ENCODE measurements around the gene CDK14. TPM values are rescaled to one million over a fixed set of nuclear protein-coding genes. Genes with fewer than 3 reads are reported as not detected.
"Not testable (repeated sequence)": the region's sequence is repeated elsewhere in the genome, so short reads cannot be mapped to it uniquely, and the experiment has no call there.

CDK14 gene
- total RNA-seq, 1 experiment from 2014 or later = 4.6 TPM

DNA sequence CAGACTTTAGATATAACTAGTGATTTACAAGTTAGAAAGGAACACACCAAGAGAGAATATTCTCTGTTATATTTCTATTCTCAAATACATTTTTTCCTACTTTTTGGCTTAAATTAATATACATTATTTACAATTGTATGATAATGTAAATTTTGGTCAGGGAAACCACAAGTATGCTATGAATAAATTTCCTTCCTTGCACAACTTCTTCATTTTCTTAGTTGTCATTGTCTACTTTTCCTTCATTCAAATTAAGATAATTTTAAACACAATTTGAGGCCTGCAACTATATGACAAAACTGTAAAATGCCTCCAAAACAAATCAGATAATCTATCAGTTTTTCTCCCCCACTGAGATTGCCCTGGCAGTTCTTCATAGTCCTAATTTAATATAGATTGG is 131.3 kb downstream of the CDK14 start:
- DNase-seq (ENCODE audit: low read depth) = no peak
- in situ Hi-C loops (cut with HindIII; ENCODE audit: low pct_unique_long_range_greater_than_20kb, low sequenced_read_pairs) = no loop called here

DNA sequence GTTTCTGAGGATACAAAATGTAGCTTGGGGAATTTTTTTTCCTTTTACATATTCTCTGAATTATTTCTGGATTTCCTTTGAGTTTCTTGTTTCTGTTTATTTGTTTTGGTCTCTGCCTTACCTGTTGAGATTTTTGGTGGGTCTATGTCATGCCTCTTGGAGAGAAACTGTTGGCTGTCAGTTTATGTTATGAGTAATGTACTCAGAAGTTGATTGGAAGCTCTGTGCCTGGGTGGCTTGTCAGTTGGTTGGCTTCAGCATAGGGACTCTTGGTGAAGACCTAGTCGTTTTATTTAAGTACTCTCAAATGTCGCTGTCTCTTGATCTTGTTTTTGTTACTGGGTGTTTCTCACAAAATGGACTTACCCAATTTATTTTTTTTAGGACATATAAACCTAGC is 132.4 kb downstream of the CDK14 start:
- in situ Hi-C loops (cut with HindIII; ENCODE audit: low pct_unique_long_range_greater_than_20kb, low sequenced_read_pairs) = no loop called here
- no peak for DNase-seq (ENCODE audit: low read depth)

GRCh38 chr7:90735611-90736280 is 139.6 kb downstream of the CDK14 start:
- in situ Hi-C loops (cut with HindIII; ENCODE audit: low pct_unique_long_range_greater_than_20kb, low sequenced_read_pairs); DNase-seq (ENCODE audit: low read depth): not testable (repeated sequence)

DNA sequence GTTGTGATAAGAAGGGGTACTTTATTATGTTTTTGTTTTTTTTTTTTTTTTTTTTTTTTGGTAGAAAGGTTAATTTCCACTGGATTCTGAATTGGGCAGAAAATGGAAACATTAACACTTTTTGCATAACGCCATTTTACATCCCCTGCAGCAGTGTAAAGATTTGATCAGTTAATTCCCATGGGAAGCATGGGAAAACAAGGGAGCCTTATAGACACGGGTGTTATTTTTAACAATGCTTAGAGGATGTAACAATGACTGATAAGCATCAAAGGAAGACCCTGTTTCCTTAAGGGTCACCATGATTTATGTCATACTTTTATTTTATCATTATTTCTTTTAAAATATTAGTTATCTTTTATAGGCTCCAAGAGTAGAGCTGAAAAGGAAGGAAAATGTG is 140.2 kb downstream of the CDK14 start:
- in situ Hi-C loops (cut with HindIII; ENCODE audit: low pct_unique_long_range_greater_than_20kb, low sequenced_read_pairs) = no loop called here
- DNase-seq (ENCODE audit: low read depth) = no peak

GRCh38 chr7:90736968-90737939 is 141.1 kb downstream of the CDK14 start:
- in situ Hi-C loops (cut with HindIII; ENCODE audit: low pct_unique_long_range_greater_than_20kb, low sequenced_read_pairs) = no loop called here
- no peak for DNase-seq (ENCODE audit: low read depth)

GRCh38 chr7:90738249-90738648 is 142.1 kb downstream of the CDK14 start:
- in situ Hi-C loops (cut with HindIII; ENCODE audit: low pct_unique_long_range_greater_than_20kb, low sequenced_read_pairs) = no loop called here

DNA sequence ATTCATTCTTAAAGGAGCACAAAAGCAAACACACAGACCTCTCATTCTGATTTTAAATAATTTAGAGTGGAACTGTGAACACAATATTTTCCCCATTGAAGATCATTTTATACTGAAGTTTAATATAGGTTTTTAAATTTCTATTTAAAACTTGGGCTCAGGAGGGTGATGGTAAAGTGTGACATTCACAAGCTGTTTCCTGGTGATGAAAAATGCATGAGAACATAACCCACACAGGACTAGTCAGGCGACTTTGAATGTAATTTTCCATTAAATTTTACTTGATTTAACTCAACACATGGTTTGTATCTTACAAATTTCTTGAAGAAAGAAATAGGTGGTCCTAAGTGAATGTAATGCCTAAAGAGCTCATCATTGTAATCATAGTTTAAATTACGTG is 143.6 kb downstream of the CDK14 start:
- in situ Hi-C loops (cut with HindIII; ENCODE audit: low pct_unique_long_range_greater_than_20kb, low sequenced_read_pairs) = no loop called here

More at GRCh38 chr7:90738249-90738648, 142.1 kb downstream of the CDK14 start:
- DNase-seq (ENCODE audit: low read depth) = no peak

GRCh38 chr7:90740386-90740785 is 144.3 kb downstream of the CDK14 start:
- in situ Hi-C loops (cut with HindIII; ENCODE audit: low pct_unique_long_range_greater_than_20kb, low sequenced_read_pairs) = no loop called here
- DNase-seq (ENCODE audit: low read depth) = no peak

More for the DNA sequence above, 143.6 kb downstream of the CDK14 start:
- DNase-seq (ENCODE audit: low read depth) = no peak

- in situ Hi-C loops (cut with HindIII; ENCODE audit: low pct_unique_long_range_greater_than_20kb, low sequenced_read_pairs) = no loop called here
- no peak for DNase-seq (ENCODE audit: low read depth)
These were observed 147.5 kb downstream of the CDK14 start for GRCh38 chr7:90743626-90744025.

- no peak for DNase-seq (ENCODE audit: low read depth)
- in situ Hi-C loops (cut with HindIII; ENCODE audit: low pct_unique_long_range_greater_than_20kb, low sequenced_read_pairs) = no loop called here
These were observed 151.4 kb downstream of the CDK14 start for GRCh38 chr7:90747516-90747915.

GRCh38 chr7:90749262-90749661 is 153.1 kb downstream of the CDK14 start:
- no peak for DNase-seq (ENCODE audit: low read depth)
- in situ Hi-C loops (cut with HindIII; ENCODE audit: low pct_unique_long_range_greater_than_20kb, low sequenced_read_pairs) = no loop called here

DNA sequence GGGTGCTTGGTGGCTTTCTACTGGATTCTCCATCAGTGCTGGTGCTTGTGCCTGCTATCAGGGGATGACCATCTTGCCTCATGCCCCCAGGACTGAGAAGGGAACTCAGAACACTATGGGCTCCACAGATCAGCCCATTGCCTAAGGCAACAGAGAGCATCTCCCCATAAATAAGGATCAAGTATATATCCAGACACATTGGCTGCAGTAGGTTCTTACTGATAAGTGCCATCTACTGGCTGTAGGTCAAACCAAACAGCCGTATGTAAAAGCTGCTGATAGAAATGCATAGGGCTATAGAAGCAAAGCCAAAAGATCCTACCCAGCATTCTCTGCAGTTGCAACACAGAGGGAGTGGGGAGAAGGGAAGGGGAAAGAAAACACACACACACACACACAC is 153.7 kb downstream of the CDK14 start:
- in situ Hi-C loops (cut with HindIII; ENCODE audit: low pct_unique_long_range_greater_than_20kb, low sequenced_read_pairs) = no loop called here
- no peak for DNase-seq (ENCODE audit: low read depth)

DNA sequence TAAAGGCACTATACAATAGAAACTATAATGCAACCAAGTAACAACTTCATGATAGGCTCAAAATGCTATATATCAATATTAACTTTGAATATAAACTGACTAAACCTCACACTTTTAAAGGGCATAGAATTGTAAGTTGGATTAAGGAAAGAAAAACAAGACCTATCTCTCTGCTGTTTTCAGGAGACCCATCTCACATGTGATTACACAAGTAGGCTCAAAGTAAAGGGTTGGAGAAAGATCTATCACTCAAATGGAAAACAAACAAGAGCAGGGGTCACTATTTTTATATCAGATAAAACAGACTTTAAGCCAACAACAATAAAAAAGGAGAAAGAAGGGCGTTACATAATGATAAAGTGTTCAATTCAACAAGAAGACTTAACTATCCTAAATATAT is 155.5 kb downstream of the CDK14 start:
- in situ Hi-C loops (cut with HindIII; ENCODE audit: low pct_unique_long_range_greater_than_20kb, low sequenced_read_pairs) = no loop called here
- no peak for DNase-seq (ENCODE audit: low read depth)

DNA sequence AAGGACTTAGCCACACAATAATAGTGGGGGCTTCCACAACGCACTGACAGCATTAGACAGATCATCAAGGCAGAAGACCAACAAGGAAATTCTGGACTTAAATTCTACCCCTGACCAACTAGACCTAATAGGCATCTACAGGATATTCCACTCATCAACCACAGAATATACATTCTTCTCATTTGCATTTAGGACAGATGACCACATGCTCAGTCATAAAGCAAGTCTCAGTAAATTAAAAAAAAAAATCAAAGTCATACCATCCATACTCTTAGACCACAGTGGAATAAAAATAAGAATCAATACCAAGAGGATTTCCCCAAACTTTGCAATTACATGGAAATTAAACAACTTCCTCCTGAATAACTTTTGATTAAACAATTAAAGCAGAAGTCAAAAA is 155.9 kb downstream of the CDK14 start:
- in situ Hi-C loops (cut with HindIII; ENCODE audit: low pct_unique_long_range_greater_than_20kb, low sequenced_read_pairs) = no loop called here
- no peak for DNase-seq (ENCODE audit: low read depth)

GRCh38 chr7:90755041-90755440 is 158.9 kb downstream of the CDK14 start:
- DNase-seq (ENCODE audit: low read depth) = no peak
- in situ Hi-C loops (cut with HindIII; ENCODE audit: low pct_unique_long_range_greater_than_20kb, low sequenced_read_pairs) = no loop called here

- in situ Hi-C loops (cut with HindIII; ENCODE audit: low pct_unique_long_range_greater_than_20kb, low sequenced_read_pairs) = no loop called here
These were observed 160.2 kb downstream of the CDK14 start for GRCh38 chr7:90756366-90756765.

GRCh38 chr7:90757565-90757950 is 161.4 kb downstream of the CDK14 start:
- in situ Hi-C loops (cut with HindIII; ENCODE audit: low pct_unique_long_range_greater_than_20kb, low sequenced_read_pairs) = not testable (repeated sequence)
- peak; percentile 51 for DNase-seq (ENCODE audit: low read depth)

More at GRCh38 chr7:90756366-90756765, 160.2 kb downstream of the CDK14 start:
- no peak for DNase-seq (ENCODE audit: low read depth)

DNA sequence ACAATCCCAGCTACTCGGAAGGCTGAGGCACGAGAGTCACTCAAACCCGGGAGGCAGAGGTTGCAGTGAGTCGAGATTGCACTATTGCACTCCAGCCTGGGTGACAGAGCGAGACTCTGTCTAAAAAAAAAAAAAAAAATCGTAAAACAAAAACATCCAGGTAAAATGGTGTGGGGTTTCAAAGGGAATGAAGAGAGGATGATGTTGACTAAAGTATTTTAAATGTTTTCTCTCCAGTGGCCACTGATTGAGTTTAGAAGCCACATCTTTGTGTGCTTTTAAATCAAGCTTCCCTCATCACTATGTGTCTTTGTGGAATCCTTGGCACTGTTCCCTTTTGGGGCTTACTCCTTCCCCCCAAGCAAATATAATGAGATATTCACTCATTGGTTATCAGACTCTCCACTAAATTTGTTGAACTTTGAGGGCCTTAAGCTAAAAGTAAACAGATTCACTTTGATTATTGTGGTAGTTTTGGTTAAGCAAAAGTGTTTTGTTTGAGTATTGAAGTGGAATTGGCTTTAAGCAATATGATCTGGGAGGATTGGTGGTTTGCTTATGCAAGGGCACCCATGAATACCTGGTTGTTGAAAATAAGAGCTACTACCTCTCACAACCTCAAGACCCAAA is 162.9 kb downstream of the CDK14 start:
- no peak for DNase-seq (ENCODE audit: low read depth)

DNA sequence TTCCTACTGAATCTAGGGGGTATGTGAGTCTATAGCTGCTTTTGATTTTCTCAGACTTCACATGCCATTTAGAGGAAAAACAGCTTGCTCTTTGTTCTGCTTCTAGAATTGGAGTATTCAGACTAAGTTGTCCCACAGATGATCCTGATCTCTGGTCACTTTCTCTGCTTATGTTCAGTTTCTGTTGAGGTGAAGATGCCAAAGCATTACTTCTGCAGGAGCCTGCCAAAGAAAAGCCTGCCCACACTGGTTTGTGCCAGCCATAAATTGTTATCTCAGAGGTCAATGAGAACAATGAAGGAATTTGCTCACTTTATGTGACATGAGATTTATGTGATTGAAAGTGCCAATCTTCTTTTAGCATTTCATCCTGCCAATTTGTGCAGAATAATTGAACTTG is 163.6 kb downstream of the CDK14 start:
- DNase-seq (ENCODE audit: low read depth) = no peak
- in situ Hi-C loops (cut with HindIII; ENCODE audit: low pct_unique_long_range_greater_than_20kb, low sequenced_read_pairs) = no loop called here

More for the DNA sequence above, 162.9 kb downstream of the CDK14 start:
- in situ Hi-C loops (cut with HindIII; ENCODE audit: low pct_unique_long_range_greater_than_20kb, low sequenced_read_pairs) = no loop called here
